ENCODE measurements around the gene TP53BP1. TPM values are rescaled to one million over a fixed set of nuclear protein-coding genes. Genes with fewer than 3 reads are reported as not detected.
A peak's percentile ranks its signal among the peaks of the same experiment; 100 is the strongest.

The TP53BP1 gene
- total and polyA plus RNA-seq, 5 donors from 2014 or later: 3.9 to 42.1 (median 7.8) TPM

DNA sequence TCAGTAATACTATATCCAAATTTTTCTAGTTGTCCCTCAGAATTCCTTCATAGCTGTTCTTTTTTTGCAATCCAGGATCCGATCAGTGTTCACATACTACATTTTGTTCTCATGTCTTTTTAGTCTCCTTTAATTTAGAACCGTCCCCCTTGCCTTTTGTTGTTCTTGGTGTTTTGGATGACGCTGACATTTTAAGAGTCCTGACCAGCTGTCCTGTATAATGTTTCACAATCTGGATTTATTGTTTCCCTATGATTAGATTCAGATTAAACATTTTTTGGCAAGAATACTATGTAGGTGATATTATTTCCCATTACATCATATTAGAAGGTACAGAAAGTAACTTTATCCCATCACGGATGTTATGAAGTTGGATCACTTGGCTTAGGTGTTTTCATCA is 110.6 kb downstream of the TP53BP1 start:
- H3K4me3 Mint-ChIP-seq: no peak overlapping the region
- Histone ChIP-seq H3K27me3 (ENCODE audit: control insufficient read depth, insufficient read depth, low read length) (no peaks in the 10 kb centered on the region), H3K36me3 (ENCODE audit: control insufficient read depth, insufficient read depth, low read length) (peaks cover 81% of the 10 kb centered on the region), H3K9me3 (ENCODE audit: control insufficient read depth in 2 of 2, low read length in 2 of 2) (no peaks in the 10 kb centered on the region), H3K4me1 (ENCODE audit: control insufficient read depth, insufficient read depth, low read length, poor library complexity, severe bottlenecking) (no peaks in the 10 kb centered on the region), H3K27ac (ENCODE audit: insufficient read depth, low read length, poor library complexity, severe bottlenecking) (no peak overlapping the region), H3K4me3 (ENCODE audit: low read depth, low read length) (no peak overlapping the region)
- no peak overlapping the region for H3K27ac Mint-ChIP-seq
- H3K9me3 Mint-ChIP-seq: no peaks in the 10 kb centered on the region
- peaks cover 56% of the 10 kb centered on the region for H3K36me3 Mint-ChIP-seq
- H3K4me1 Mint-ChIP-seq: peaks cover 0 to 5% (median 2%) of the 10 kb centered on the region in 4 donors
- ATAC-seq (ENCODE audit: low read depth in 2 of 2) (no peak), DNase-seq (no peak)
- no peaks in the 10 kb centered on the region for H3K27me3 Mint-ChIP-seq

DNA sequence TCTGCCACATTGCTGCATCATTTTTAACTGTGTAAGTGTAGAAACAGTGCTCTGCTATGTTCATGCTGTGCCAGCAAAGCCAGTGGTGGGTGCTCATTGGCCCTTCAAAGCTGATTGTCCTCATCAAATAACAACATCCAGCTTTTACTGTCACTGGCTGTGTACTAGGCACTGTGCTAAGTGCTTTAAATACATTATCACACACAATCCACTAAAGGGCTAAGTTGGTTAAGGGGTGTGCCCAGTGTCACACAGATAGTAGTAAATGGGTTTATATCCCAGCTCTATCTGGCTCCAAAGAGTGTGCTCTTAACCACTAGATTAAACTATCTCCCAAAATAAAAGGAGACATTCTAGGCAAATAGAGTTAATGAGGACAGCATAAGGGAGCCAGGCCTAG is 114.4 kb downstream of the TP53BP1 start:
- no peaks in the 10 kb centered on the region for H3K9me3 Mint-ChIP-seq
- Histone ChIP-seq H3K27ac (ENCODE audit: insufficient read depth, low read length, poor library complexity, severe bottlenecking) (no peak overlapping the region), H3K36me3 (ENCODE audit: control insufficient read depth, insufficient read depth, low read length) (peaks cover 58% of the 10 kb centered on the region), H3K9me3 (ENCODE audit: control insufficient read depth in 2 of 2, low read length in 2 of 2) (no peaks in the 10 kb centered on the region), H3K4me1 (ENCODE audit: control insufficient read depth, insufficient read depth, low read length, poor library complexity, severe bottlenecking) (peaks cover 4% of the 10 kb centered on the region), H3K4me3 (ENCODE audit: low read depth, low read length) (no peak overlapping the region), H3K27me3 (ENCODE audit: control insufficient read depth, insufficient read depth, low read length) (no peaks in the 10 kb centered on the region)
- no peak overlapping the region for H3K4me3 Mint-ChIP-seq
- DNase-seq: no peak
- H3K27me3 Mint-ChIP-seq: no peaks in the 10 kb centered on the region
- H3K36me3 Mint-ChIP-seq: peaks cover 38% of the 10 kb centered on the region
- peak overlapping the region in 1 of 3 donors; percentile 26 for H3K27ac Mint-ChIP-seq
- peaks cover 4 to 14% (median 11%) of the 10 kb centered on the region in 4 donors for H3K4me1 Mint-ChIP-seq
- no peak for ATAC-seq (ENCODE audit: low read depth in 2 of 2)

DNA sequence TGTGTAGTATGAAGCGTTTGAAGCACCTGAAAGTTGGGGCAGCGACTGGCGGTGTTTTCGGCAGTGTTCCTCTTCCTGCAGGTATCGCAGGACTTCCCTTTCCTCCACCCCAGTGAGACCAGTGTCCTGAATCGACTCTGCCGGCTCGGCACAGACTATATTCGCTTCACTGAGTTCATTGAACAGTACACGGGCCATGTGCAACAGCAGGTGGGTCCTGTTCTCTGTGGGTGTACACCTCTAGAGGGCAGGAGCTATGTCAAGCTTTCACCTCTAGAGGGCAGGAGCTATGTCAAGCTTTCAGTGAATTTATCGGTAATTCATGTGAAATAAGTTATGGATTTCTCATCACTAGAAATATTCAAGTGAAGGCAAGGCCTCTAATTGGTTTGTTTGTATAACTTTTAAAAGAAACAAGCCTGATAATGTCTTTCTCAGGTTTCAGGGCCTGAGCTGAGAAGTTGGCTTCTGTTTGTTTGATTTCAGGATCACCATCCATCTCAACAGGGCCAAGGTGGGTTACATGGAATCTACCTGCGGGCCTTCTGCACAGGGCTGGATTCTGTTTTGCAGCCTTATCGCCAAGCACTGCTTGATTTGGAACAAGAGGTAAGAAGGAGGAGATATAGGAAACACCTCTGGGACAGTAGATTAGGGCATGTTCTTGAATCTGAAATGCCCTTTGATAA is 116.8 kb downstream of the TP53BP1 start:
- H3K9me3 Mint-ChIP-seq: no peaks in the 10 kb centered on the region
- peaks cover 28% of the 10 kb centered on the region for H3K36me3 Mint-ChIP-seq
- H3K27me3 ChIP-seq (ENCODE audit: control insufficient read depth, insufficient read depth, low read length): no peaks in the 10 kb centered on the region
- H3K4me1 Mint-ChIP-seq: peaks cover 18 to 32% (median 25%) of the 10 kb centered on the region in 4 donors
- H3K4me3 ChIP-seq (ENCODE audit: low read depth, low read length): no peak overlapping the region
- ATAC-seq (ENCODE audit: low read depth in 2 of 2) (peak; percentile 64 to 76), DNase-seq (peak in 2 of 3 donors; percentile 36 to 68)
- H3K36me3 ChIP-seq (ENCODE audit: control insufficient read depth, insufficient read depth, low read length): peaks cover 37% of the 10 kb centered on the region
- H3K27ac ChIP-seq (ENCODE audit: insufficient read depth, low read length, poor library complexity, severe bottlenecking): no peak overlapping the region
- H3K4me1 ChIP-seq (ENCODE audit: control insufficient read depth, insufficient read depth, low read length, poor library complexity, severe bottlenecking): peaks cover 20% of the 10 kb centered on the region
- H3K27me3 Mint-ChIP-seq: no peaks in the 10 kb centered on the region
- peak overlapping the region in 1 of 3 donors; percentile 52 for H3K27ac Mint-ChIP-seq
- no peaks in the 10 kb centered on the region for H3K9me3 ChIP-seq (ENCODE audit: control insufficient read depth in 2 of 2, low read length in 2 of 2)
- peak overlapping the region in 1 of 4 donors; percentile 51 for H3K4me3 Mint-ChIP-seq

DNA sequence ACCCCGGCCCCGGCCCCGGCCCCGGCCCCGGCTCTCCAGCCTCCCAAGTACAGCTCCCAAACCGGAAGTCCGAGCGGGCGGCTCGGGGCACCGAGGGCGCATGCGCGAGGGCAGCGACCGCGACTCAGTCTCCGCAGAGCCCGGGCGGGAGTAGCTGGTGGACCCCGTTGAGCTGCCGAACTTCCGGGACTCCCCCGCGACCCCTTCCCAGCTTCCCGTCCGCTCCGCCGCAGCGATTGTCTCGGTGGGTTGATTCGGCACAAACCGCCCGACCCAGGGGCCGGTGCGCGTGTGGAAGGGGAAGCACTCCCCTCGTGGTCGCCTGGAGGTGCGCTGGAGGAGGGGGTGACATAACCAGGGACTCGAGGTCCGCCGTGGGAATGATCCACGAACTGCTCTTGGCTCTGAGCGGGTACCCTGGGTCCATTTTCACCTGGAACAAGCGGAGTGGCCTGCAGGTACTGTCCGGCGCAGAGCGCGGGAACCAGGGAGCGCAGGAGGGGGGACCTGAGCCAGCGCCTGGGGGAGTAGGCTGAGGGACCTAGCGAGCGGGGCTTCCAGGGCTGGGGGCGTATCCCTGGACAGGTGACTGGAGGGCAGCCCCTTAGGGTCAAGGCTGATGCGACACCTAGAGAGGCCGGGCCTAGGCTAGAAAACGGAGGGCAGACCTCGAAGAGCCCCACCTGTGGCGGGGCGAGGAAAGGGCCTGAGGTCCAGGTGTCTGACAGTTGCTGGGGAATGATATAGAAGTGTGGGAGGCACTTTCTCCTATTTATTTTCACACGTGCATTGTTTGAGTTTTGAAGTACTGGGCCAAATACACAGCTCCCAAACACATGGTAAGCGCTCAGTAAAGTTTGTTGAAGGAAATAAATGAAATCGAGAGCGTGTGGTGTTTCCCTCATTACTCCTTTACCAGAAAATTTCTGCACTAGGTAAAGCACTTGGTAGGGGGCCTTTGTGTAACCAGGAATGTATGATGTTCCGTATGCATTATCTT is 121.7 kb downstream of the TP53BP1 start, which contains the start of the genes TUBGCP4 and ZSCAN29:
TUBGCP4 (plus strand) TSS at position 127 of the 1,000 bp plus-strand sequence; CDS start at position 381, 254 bp downstream.
ZSCAN29 (minus strand) TSS at position 69 of the 1,000 bp plus-strand sequence. CDS start 1,130 bp downstream, outside the sequence.
- H3K4me1 ChIP-seq (ENCODE audit: control insufficient read depth, insufficient read depth, low read length, poor library complexity, severe bottlenecking): peaks cover 42% of the 10 kb centered on the region
- H3K9me3 Mint-ChIP-seq: peaks cover 0 to 23% (median 9%) of the 10 kb centered on the region in 7 donors
- ATAC-seq (ENCODE audit: low read depth in 2 of 2) (peak; percentile 70 to 71), DNase-seq (peak; percentile 67 to 85 (median 71))
- H3K27me3 Mint-ChIP-seq: no peaks in the 10 kb centered on the region
- peak within 1 kb of the TSS; percentile 58 for H3K27ac ChIP-seq (ENCODE audit: insufficient read depth, low read length, poor library complexity, severe bottlenecking)
- H3K36me3 Mint-ChIP-seq: peaks cover 35% of the 10 kb centered on the region
- H3K27me3 ChIP-seq (ENCODE audit: control insufficient read depth, insufficient read depth, low read length): no peaks in the 10 kb centered on the region
- H3K4me3 ChIP-seq (ENCODE audit: low read depth, low read length): peak within 1 kb of the TSS; percentile 85
- H3K27ac Mint-ChIP-seq: peak within 1 kb of the TSS; percentile 82 to 96 (median 92)
- H3K4me1 Mint-ChIP-seq: peaks cover 24 to 63% (median 51%) of the 10 kb centered on the region in 4 donors
- H3K9me3 ChIP-seq (ENCODE audit: control insufficient read depth in 2 of 2, low read length in 2 of 2): peaks cover 0 to 2% of the 10 kb centered on the region in 2 experiments
- peak within 1 kb of the TSS; percentile 92 to 97 (median 95) for H3K4me3 Mint-ChIP-seq
- peaks cover 13% of the 10 kb centered on the region for H3K36me3 ChIP-seq (ENCODE audit: control insufficient read depth, insufficient read depth, low read length)

DNA sequence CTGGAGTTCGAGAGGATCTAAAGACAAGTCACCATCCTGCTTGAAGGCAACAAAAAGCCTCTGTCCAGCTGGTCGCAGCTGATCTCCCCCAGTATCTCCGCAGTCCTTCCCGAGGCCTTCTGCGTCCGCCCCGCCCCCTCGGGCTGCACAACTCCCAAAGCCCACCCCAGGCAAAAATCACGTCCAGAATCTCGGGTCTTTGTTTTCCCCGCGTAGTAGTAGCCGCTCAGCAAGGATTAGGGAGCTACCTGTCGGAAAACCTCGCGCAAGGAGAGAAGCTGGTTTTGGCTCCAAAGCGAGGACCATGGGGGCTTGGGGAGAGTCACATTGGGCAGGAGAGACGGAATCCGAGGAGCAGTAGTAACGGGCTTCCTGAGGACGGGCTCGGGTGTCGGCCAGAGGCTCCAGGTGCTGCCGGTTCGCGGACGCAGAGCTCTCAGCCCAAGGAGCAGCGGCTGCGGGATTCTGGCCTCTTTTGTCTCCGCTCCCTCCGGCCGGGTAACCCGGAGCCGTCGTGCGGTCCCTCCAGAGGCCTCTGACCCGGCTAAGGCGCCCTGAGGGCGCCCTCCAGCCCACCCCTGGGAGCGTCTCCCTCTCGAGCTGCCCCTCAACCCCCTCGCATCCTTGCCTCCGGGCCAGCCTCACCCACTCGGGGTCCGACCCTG is 122.5 kb downstream of the TP53BP1 start:
- Mint-ChIP-seq H3K27ac (peak overlapping the region; percentile 82 to 96 (median 92)), H3K27me3 (no peaks in the 10 kb centered on the region), H3K4me3 (peak overlapping the region; percentile 92 to 97 (median 95)), H3K9me3 (peaks cover 0 to 24% (median 9%) of the 10 kb centered on the region in 7 donors), H3K36me3 (peaks cover 38% of the 10 kb centered on the region), H3K4me1 (peaks cover 21 to 62% (median 49%) of the 10 kb centered on the region in 4 donors)
- H3K4me3 ChIP-seq (ENCODE audit: low read depth, low read length): peak overlapping the region; percentile 81
- peaks cover 0 to 2% of the 10 kb centered on the region in 2 experiments for H3K9me3 ChIP-seq (ENCODE audit: control insufficient read depth in 2 of 2, low read length in 2 of 2)
- no peaks in the 10 kb centered on the region for H3K27me3 ChIP-seq (ENCODE audit: control insufficient read depth, insufficient read depth, low read length)
- no peak for ATAC-seq (ENCODE audit: low read depth in 2 of 2)
- H3K27ac ChIP-seq (ENCODE audit: insufficient read depth, low read length, poor library complexity, severe bottlenecking): peak overlapping the region; percentile 58
- H3K4me1 ChIP-seq (ENCODE audit: control insufficient read depth, insufficient read depth, low read length, poor library complexity, severe bottlenecking): peaks cover 40% of the 10 kb centered on the region
- peaks cover 21% of the 10 kb centered on the region for H3K36me3 ChIP-seq (ENCODE audit: control insufficient read depth, insufficient read depth, low read length)
- DNase-seq: no peak

DNA sequence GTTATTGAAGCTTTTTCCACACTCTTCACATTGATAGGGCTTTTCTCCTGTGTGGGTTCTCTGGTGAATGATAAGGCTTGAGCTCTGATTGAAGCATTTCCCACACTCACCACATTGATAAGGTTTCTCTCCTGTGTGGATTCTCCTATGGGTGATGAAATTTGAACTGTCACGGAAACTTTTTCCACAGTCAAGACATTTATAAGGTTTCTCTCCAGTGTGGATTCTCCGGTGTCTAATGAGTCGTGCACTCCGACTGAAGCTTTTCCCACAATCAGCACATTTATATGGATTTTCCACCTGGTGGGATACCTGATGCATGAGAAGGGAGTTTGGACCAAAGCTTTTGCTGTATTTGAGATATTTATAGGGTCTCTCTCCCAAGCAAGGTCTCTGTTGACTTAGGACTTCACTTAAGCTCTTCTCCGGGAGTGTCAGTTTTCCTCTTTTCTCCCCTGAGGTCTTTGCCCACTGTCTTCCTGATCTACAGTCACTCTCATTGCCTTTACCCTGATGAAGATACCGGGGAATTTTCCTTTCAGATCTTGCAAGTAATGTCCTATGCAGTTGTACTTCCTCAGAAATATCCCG is 131.5 kb downstream of the TP53BP1 start:
- Mint-ChIP-seq H3K4me3 (no peak overlapping the region), H3K27me3 (no peaks in the 10 kb centered on the region), H3K36me3 (peaks cover 68% of the 10 kb centered on the region), H3K4me1 (peaks cover 0 to 9% (median 5%) of the 10 kb centered on the region in 4 donors), H3K9me3 (peaks cover 7 to 68% (median 28%) of the 10 kb centered on the region in 7 donors), H3K27ac (no peak overlapping the region)
- Histone ChIP-seq H3K4me1 (ENCODE audit: control insufficient read depth, insufficient read depth, low read length, poor library complexity, severe bottlenecking) (no peaks in the 10 kb centered on the region), H3K4me3 (ENCODE audit: low read depth, low read length) (no peak overlapping the region), H3K27ac (ENCODE audit: insufficient read depth, low read length, poor library complexity, severe bottlenecking) (no peak overlapping the region), H3K36me3 (ENCODE audit: control insufficient read depth, insufficient read depth, low read length) (peaks cover 58% of the 10 kb centered on the region), H3K27me3 (ENCODE audit: control insufficient read depth, insufficient read depth, low read length) (no peaks in the 10 kb centered on the region), H3K9me3 (ENCODE audit: control insufficient read depth in 2 of 2, low read length in 2 of 2) (peaks cover 53 to 64% of the 10 kb centered on the region in 2 experiments)
- ATAC-seq (ENCODE audit: low read depth in 2 of 2) (no peak), DNase-seq (no peak)

All from CD4-positive, CD25-positive, alpha-beta regulatory T cell (primary cell).